H9 (cell line): Measurements from ENCODE around the gene GRM5. TPM values are rescaled to one million over a fixed set of nuclear protein-coding genes. Genes with fewer than 3 reads are reported as not detected.

Experiments
- DNase-seq: peaks from one replicate; pipeline ENCODE4 v3.0.0-alpha.2; 2017
- H2AFZ ChIP-seq: one replicate; pipeline ENCODE4 v1.6.1; 2013; ENCODE audit warnings: mild to moderate bottlenecking, low read length, control low read depth, moderate library complexity
- H2AK5ac ChIP-seq: 2 replicates; pipeline ENCODE4 v1.6.1; 2013; ENCODE audit warnings: low read length, control low read depth, mixed read lengths; ENCODE audit not compliant: insufficient read length
- H2BK120ac ChIP-seq: one replicate; pipeline ENCODE4 v1.6.1; 2013; ENCODE audit warnings: low read depth, mild to moderate bottlenecking, low read length, control low read depth, inconsistent platforms; ENCODE audit not compliant: poor library complexity, severe bottlenecking
- H2BK12ac ChIP-seq: 2 replicates; pipeline ENCODE4 v1.6.1; 2013; ENCODE audit warnings: low read length, control low read depth, mixed read lengths, low read depth; ENCODE audit not compliant: insufficient read length
- H2BK15ac ChIP-seq: 2 replicates; pipeline ENCODE4 v1.6.1; 2013; ENCODE audit warnings: low read depth, low read length, control low read depth
- H2BK20ac ChIP-seq: one replicate; pipeline ENCODE4 v1.6.1; 2013; ENCODE audit warnings: low read depth, mild to moderate bottlenecking, low read length, control low read depth, inconsistent platforms; ENCODE audit not compliant: poor library complexity, severe bottlenecking
- H2BK5ac ChIP-seq: 2 replicates; pipeline ENCODE4 v1.6.1; 2013; ENCODE audit warnings: low read length, control low read depth, mixed read lengths; ENCODE audit not compliant: insufficient read length
- H3K14ac ChIP-seq: 2 replicates; pipeline ENCODE4 v1.6.1; 2013; ENCODE audit warnings: low read length, control low read depth; ENCODE audit not compliant: insufficient read depth
- H3K18ac ChIP-seq: 2 replicates; pipeline ENCODE4 v1.6.1; 2013; ENCODE audit warnings: low read depth, mild to moderate bottlenecking, mixed read lengths, low read length, control low read depth; ENCODE audit not compliant: insufficient read length
- H3K23ac ChIP-seq: 2 replicates; pipeline ENCODE4 v1.6.1; 2013; ENCODE audit warnings: low read length, control low read depth, mixed read lengths, low read depth; ENCODE audit not compliant: insufficient read length
- H3K23me2 ChIP-seq: 2 replicates; pipeline ENCODE4 v1.6.1; 2013; ENCODE audit warnings: low read depth, mild to moderate bottlenecking, mixed read lengths, low read length, control low read depth; ENCODE audit not compliant: insufficient read length, poor library complexity, severe bottlenecking
- H3K27ac ChIP-seq: 2 replicates; pipeline ENCODE4 v1.5.1; 2013; ENCODE audit warnings: low read length, control low read depth, mixed read lengths, low read depth; ENCODE audit not compliant: insufficient read length
- H3K27me3 ChIP-seq: 2 replicates; pipeline ENCODE4 v1.6.1; 2013; ENCODE audit warnings: low read length, control low read depth, inconsistent platforms; ENCODE audit not compliant: insufficient read depth
- H3K4ac ChIP-seq: 2 replicates; pipeline ENCODE4 v1.6.1; 2013; ENCODE audit warnings: low read depth, mild to moderate bottlenecking, control low read depth, inconsistent platforms, low read length, moderate library complexity
- H3K4me1 ChIP-seq: 2 replicates; pipeline ENCODE4 v1.6.1; 2013; ENCODE audit warnings: low read length, control low read depth, inconsistent platforms; ENCODE audit not compliant: insufficient read depth
- H3K4me2 ChIP-seq: 2 replicates; pipeline ENCODE4 v1.6.1; 2013; ENCODE audit warnings: low read length, control low read depth, mixed read lengths; ENCODE audit not compliant: insufficient read length, insufficient read depth
- H3K56ac ChIP-seq: 2 replicates; pipeline ENCODE4 v1.6.1; 2013; ENCODE audit warnings: low read depth, mild to moderate bottlenecking, mixed read lengths, low read length, control low read depth; ENCODE audit not compliant: insufficient read length
- H3K79me1 ChIP-seq: 2 replicates; pipeline ENCODE4 v1.6.1; 2013; ENCODE audit warnings: low read depth, mild to moderate bottlenecking, moderate library complexity, low read length, control low read depth, inconsistent platforms; ENCODE audit not compliant: insufficient read depth, poor library complexity, severe bottlenecking
- H3K79me2 ChIP-seq: 2 replicates; pipeline ENCODE4 v1.6.1; 2013; ENCODE audit warnings: low read length, control low read depth, inconsistent platforms; ENCODE audit not compliant: insufficient read depth
- H3K9ac ChIP-seq: 2 replicates; pipeline ENCODE4 v1.6.1; 2013; ENCODE audit warnings: low read length, control low read depth, mixed read lengths; ENCODE audit not compliant: insufficient read length; ENCODE audit errors: extremely low read depth
- H3K9me3 ChIP-seq: one replicate; pipeline ENCODE4 v1.6.1; 2013; ENCODE audit warnings: low read depth, low read length, inconsistent platforms; ENCODE audit not compliant: control insufficient read depth
- H3T11ph ChIP-seq: one replicate; pipeline ENCODE4 v1.6.1; 2013; ENCODE audit warnings: mild to moderate bottlenecking, low read length, control low read depth, inconsistent platforms
- H4K20me1 ChIP-seq: one replicate; pipeline ENCODE4 v1.6.1; 2013; ENCODE audit not compliant: control insufficient read depth, insufficient read length, insufficient read depth
- H4K5ac ChIP-seq: 2 replicates; pipeline ENCODE4 v1.6.1; 2013; ENCODE audit warnings: low read depth, mild to moderate bottlenecking, mixed read lengths, low read length, control low read depth; ENCODE audit not compliant: insufficient read length
- H4K8ac ChIP-seq: replicated peaks from 2 replicates; pipeline ENCODE4 v1.6.1; 2013; ENCODE audit warnings: low read length, control low read depth, mixed read lengths, low read depth; ENCODE audit not compliant: insufficient read length
- H4K91ac ChIP-seq: 2 replicates; pipeline ENCODE4 v1.6.1; 2013; ENCODE audit warnings: low read depth, mild to moderate bottlenecking, moderate library complexity, mixed read lengths, low read length, control low read depth; ENCODE audit not compliant: insufficient read length
- H3K27ac Mint-ChIP-seq, 3 experiments: 2 replicates in 2 of 3; 3 replicates in 1 of 3; pipeline ENCODE4 v1.8.0; 2020 to 2021; ENCODE audit warnings: mixed read lengths in 3 of 3, mild to moderate bottlenecking in 1 of 3, moderate library complexity in 1 of 3
- H3K27me3 Mint-ChIP-seq: 2 replicates; pipeline ENCODE4 v1.8.0; 2021; ENCODE audit warnings: low read depth, mild to moderate bottlenecking, moderate library complexity, mixed read lengths
- H3K36me3 Mint-ChIP-seq, 3 experiments: 2 replicates in 2 of 3; 3 replicates in 1 of 3; pipeline ENCODE4 v1.8.0; 2020 to 2021; ENCODE audit warnings: low read depth in 3 of 3, mixed read lengths in 3 of 3; ENCODE audit not compliant: insufficient read depth in 1 of 3
- H3K4me1 Mint-ChIP-seq, 2 experiments: 2 replicates each; pipeline ENCODE4 v1.8.0; 2020; ENCODE audit warnings: mixed read lengths in 2 of 2
- H3K4me3 Mint-ChIP-seq, 2 experiments: 2 replicates in 1 of 2; 3 replicates in 1 of 2; pipeline ENCODE4 v1.8.0; 2020 to 2021; ENCODE audit warnings: mild to moderate bottlenecking in 2 of 2, mixed read lengths in 2 of 2, moderate library complexity in 1 of 2
- H3K9me3 Mint-ChIP-seq, 2 experiments: 2 replicates in 1 of 2; 3 replicates in 1 of 2; pipeline ENCODE4 v1.8.0; 2020; ENCODE audit warnings: mild to moderate bottlenecking in 2 of 2, mixed read lengths in 2 of 2, moderate library complexity in 1 of 2
- WGBS: extraction: QIAGEN DNeasy Blood & Tissue Kit; methylation state at CpG from one replicate; pipeline ENCODE4 v1.1.7; 2013; ENCODE audit warnings: missing lambda C conversion rate, low lambda C conversion rate, mixed read lengths; ENCODE audit not compliant: insufficient read length; ENCODE audit errors: extremely low coverage; 5-methylcytosine and 5-hydroxymethylcytosine counted together
- total RNA-seq: library from RNA; stranded (reverse); gene quantifications from 2 replicates; pipeline ENCODE4 v1.2.1, GENCODE V29; 2021
- TF ChIP-seq, protein P1 (sequence below): fragments of 200-600 bp; sonication (generic); conservative IDR thresholded peaks from 3 replicates; pipeline ENCODE4 v1.8.0; 2021; ENCODE audit warnings: antibody characterized with exemption, mild to moderate bottlenecking

The GRM5 gene
- total RNA-seq, 1 experiment from 2014 or later, result not detected

DNA sequence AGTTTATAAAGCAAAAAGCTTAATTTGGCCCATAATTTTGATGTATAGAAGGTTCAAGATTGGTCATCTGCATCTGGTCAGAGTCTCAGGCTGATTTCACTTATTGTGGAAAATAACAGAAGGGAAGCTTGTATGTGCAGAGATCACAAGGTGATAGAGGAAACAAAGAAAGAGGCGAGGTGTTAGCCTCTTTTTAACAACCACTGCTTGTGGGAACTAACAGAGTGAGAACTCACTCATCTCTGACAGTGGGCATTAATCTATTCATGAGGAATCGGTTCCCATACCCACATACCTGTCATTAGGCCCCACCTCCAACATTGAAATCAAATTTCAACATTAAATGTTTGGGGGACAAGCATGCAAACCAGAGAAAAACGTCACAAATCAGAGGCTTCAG is 250.3 kb downstream of the GRM5 start:
- no peak overlapping the region for H2BK5ac ChIP-seq
- no peak overlapping the region for H3K4me2 ChIP-seq
- H3K18ac ChIP-seq, result no peak overlapping the region
- no peak overlapping the region for H3K27ac ChIP-seq
- no peak overlapping the region for H3K23ac ChIP-seq
- H3K27me3 Mint-ChIP-seq, result no peaks in the 10 kb centered on the region
- TF ChIP-seq, protein P1, sequence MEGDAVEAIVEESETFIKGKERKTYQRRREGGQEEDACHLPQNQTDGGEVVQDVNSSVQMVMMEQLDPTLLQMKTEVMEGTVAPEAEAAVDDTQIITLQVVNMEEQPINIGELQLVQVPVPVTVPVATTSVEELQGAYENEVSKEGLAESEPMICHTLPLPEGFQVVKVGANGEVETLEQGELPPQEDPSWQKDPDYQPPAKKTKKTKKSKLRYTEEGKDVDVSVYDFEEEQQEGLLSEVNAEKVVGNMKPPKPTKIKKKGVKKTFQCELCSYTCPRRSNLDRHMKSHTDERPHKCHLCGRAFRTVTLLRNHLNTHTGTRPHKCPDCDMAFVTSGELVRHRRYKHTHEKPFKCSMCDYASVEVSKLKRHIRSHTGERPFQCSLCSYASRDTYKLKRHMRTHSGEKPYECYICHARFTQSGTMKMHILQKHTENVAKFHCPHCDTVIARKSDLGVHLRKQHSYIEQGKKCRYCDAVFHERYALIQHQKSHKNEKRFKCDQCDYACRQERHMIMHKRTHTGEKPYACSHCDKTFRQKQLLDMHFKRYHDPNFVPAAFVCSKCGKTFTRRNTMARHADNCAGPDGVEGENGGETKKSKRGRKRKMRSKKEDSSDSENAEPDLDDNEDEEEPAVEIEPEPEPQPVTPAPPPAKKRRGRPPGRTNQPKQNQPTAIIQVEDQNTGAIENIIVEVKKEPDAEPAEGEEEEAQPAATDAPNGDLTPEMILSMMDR, result no peak
- H2AFZ ChIP-seq, result no peak overlapping the region
- no peaks in the 10 kb centered on the region for H3K23me2 ChIP-seq
- no peak overlapping the region for H4K91ac ChIP-seq
- H4K5ac ChIP-seq, result no peak overlapping the region
- no CpG with 5 or more reads among the region's 3 CpGs for WGBS
- no peak overlapping the region for H2AK5ac ChIP-seq
- H3K79me2 ChIP-seq, result no peaks in the 10 kb centered on the region
- H3K14ac ChIP-seq, result no peak overlapping the region
- no peak overlapping the region for H2BK20ac ChIP-seq
- no peaks in the 10 kb centered on the region for H4K20me1 ChIP-seq
- no peak overlapping the region for H3K27ac Mint-ChIP-seq
- no peak overlapping the region for H3T11ph ChIP-seq
- H3K79me1 ChIP-seq, result no peaks in the 10 kb centered on the region
- no peak for DNase-seq
- no peak overlapping the region for H3K9ac ChIP-seq
- no peaks in the 10 kb centered on the region for H3K36me3 Mint-ChIP-seq
- H3K4ac ChIP-seq, result no peak overlapping the region
- H3K4me1 Mint-ChIP-seq, result peaks cover 12 to 18% of the 10 kb centered on the region in 2 experiments
- no peaks in the 10 kb centered on the region for H3K4me1 ChIP-seq
- no peaks in the 10 kb centered on the region for H3K9me3 ChIP-seq
- no peak overlapping the region for H3K4me3 Mint-ChIP-seq
- H3K56ac ChIP-seq, result no peak overlapping the region
- H2BK12ac ChIP-seq, result no peak overlapping the region
- H2BK15ac ChIP-seq, result no peak overlapping the region
- no peaks in the 10 kb centered on the region for H3K27me3 ChIP-seq
- no peak overlapping the region for H4K8ac ChIP-seq
- no peak overlapping the region for H2BK120ac ChIP-seq
- peaks cover 0 to 6% of the 10 kb centered on the region in 2 experiments; a peak in 1 of 5 replicates for H3K9me3 Mint-ChIP-seq
